ENCODE data around the gene FOXJ2. TPM values are rescaled to one million over a fixed set of nuclear protein-coding genes. Genes with fewer than 3 reads are reported as not detected.

FOXJ2 gene
- total RNA-seq, 1 donor from 2014 or later = 6.8 TPM

GRCh38 chr12:8047842-8048241, 15.3 kb downstream of the FOXJ2 start:
- Histone ChIP-seq H3K27me3 (no peaks in the 10 kb centered on the region), H3K36me3 (no peaks in the 10 kb centered on the region), H4K20me1 (ENCODE audit: low read depth) (no peaks in the 10 kb centered on the region), H2AFZ (replicated peaks) (no peak overlapping the region), H3K9me3 (ENCODE audit: low read depth) (no peaks in the 10 kb centered on the region), H3K9ac (no peak overlapping the region), H3K79me2 (ENCODE audit: low read depth) (no peaks in the 10 kb centered on the region), H3K4me2 (no peak overlapping the region), H3K4me3 (no peak overlapping the region), H3K27ac (no peak overlapping the region), H3F3A (ENCODE audit: low read depth) (no peaks in the 10 kb centered on the region), H3K4me1 (no peaks in the 10 kb centered on the region)
- Mint-ChIP-seq H3K27ac (no peak overlapping the region), H3K36me3 (peaks cover 41% of the 10 kb centered on the region), H3K9me3 (no peaks in the 10 kb centered on the region), H3K27me3 (ENCODE audit: insufficient read depth, low read depth) (peaks cover 2% of the 10 kb centered on the region), H3K4me3 (no peak overlapping the region), H3K4me1 (no peaks in the 10 kb centered on the region)
- DNase-seq (ENCODE audit: low spot score) = no peak
- TF ChIP-seq EZH2phosphoT487 (IDR thresholded peaks at IDR 0.05) = no peak
- no peak for TF ChIP-seq EZH2 (IDR thresholded peaks at IDR 0.05)

GRCh38 chr12:8048906-8049305, 16.4 kb downstream of the FOXJ2 start:
- no peaks in the 10 kb centered on the region for H3K9me3 ChIP-seq (ENCODE audit: low read depth)
- H2AFZ ChIP-seq (replicated peaks) = no peak overlapping the region
- no peaks in the 10 kb centered on the region for H3F3A ChIP-seq (ENCODE audit: low read depth)
- no peak overlapping the region for H3K9ac ChIP-seq
- no peaks in the 10 kb centered on the region for H3K36me3 ChIP-seq
- H3K4me3 Mint-ChIP-seq = no peak overlapping the region
- H3K27ac ChIP-seq = no peak overlapping the region
- TF ChIP-seq CTCF (IDR thresholded peaks at IDR 0.05) = no peak
- TF ChIP-seq EZH2 (IDR thresholded peaks at IDR 0.05) = no peak
- TF ChIP-seq EZH2phosphoT487 (IDR thresholded peaks at IDR 0.05) = no peak
- DNase-seq (ENCODE audit: low spot score) = no peak
- H3K4me1 ChIP-seq = no peaks in the 10 kb centered on the region
- no peak overlapping the region for H3K27ac Mint-ChIP-seq
- H4K20me1 ChIP-seq (ENCODE audit: low read depth) = no peaks in the 10 kb centered on the region
- H3K27me3 Mint-ChIP-seq (ENCODE audit: insufficient read depth, low read depth) = peaks cover 2% of the 10 kb centered on the region
- no peak overlapping the region for H3K4me2 ChIP-seq
- H3K4me3 ChIP-seq = no peak overlapping the region
- no peaks in the 10 kb centered on the region for H3K27me3 ChIP-seq
- no peaks in the 10 kb centered on the region for H3K9me3 Mint-ChIP-seq
- H3K4me1 Mint-ChIP-seq = no peaks in the 10 kb centered on the region
- H3K79me2 ChIP-seq (ENCODE audit: low read depth) = no peaks in the 10 kb centered on the region
- H3K36me3 Mint-ChIP-seq = peaks cover 38% of the 10 kb centered on the region

GRCh38 chr12:8050600-8051250, 18.2 kb downstream of the FOXJ2 start:
- Histone ChIP-seq H3F3A (ENCODE audit: low read depth) (no peaks in the 10 kb centered on the region), H3K4me3 (no peak overlapping the region), H3K27me3 (no peaks in the 10 kb centered on the region), H3K79me2 (ENCODE audit: low read depth) (no peaks in the 10 kb centered on the region), H2AFZ (replicated peaks) (no peak overlapping the region), H3K4me1 (no peaks in the 10 kb centered on the region), H3K27ac (no peak overlapping the region), H3K4me2 (no peak overlapping the region), H3K36me3 (no peaks in the 10 kb centered on the region), H3K9ac (no peak overlapping the region), H4K20me1 (ENCODE audit: low read depth) (no peaks in the 10 kb centered on the region), H3K9me3 (ENCODE audit: low read depth) (no peaks in the 10 kb centered on the region)
- H3K9me3 Mint-ChIP-seq = no peaks in the 10 kb centered on the region
- TF ChIP-seq CTCF (IDR thresholded peaks at IDR 0.05) (no peak), EZH2 (IDR thresholded peaks at IDR 0.05) (no peak), EZH2phosphoT487 (IDR thresholded peaks at IDR 0.05) (no peak)
- no peak for DNase-seq (ENCODE audit: low spot score)
- peaks cover 34% of the 10 kb centered on the region for H3K36me3 Mint-ChIP-seq
- no peak overlapping the region for H3K4me3 Mint-ChIP-seq
- peaks cover 9% of the 10 kb centered on the region for H3K4me1 Mint-ChIP-seq
- peaks cover 2% of the 10 kb centered on the region for H3K27me3 Mint-ChIP-seq (ENCODE audit: insufficient read depth, low read depth)
- no peak overlapping the region for H3K27ac Mint-ChIP-seq

GRCh38 chr12:8052679-8053078, 20.2 kb downstream of the FOXJ2 start:
- Histone ChIP-seq H3K79me2 (ENCODE audit: low read depth) (no peaks in the 10 kb centered on the region), H3K9me3 (ENCODE audit: low read depth) (no peaks in the 10 kb centered on the region), H3K4me1 (no peaks in the 10 kb centered on the region), H3F3A (ENCODE audit: low read depth) (no peaks in the 10 kb centered on the region), H3K27me3 (no peaks in the 10 kb centered on the region), H3K36me3 (no peaks in the 10 kb centered on the region), H4K20me1 (ENCODE audit: low read depth) (no peaks in the 10 kb centered on the region), H3K27ac (no peak overlapping the region), H3K4me3 (no peak overlapping the region), H3K9ac (no peak overlapping the region), H2AFZ (replicated peaks) (no peak overlapping the region), H3K4me2 (no peak overlapping the region)
- Mint-ChIP-seq H3K27me3 (ENCODE audit: insufficient read depth, low read depth) (no peaks in the 10 kb centered on the region), H3K9me3 (no peaks in the 10 kb centered on the region), H3K27ac (no peak overlapping the region), H3K4me1 (peaks cover 9% of the 10 kb centered on the region), H3K4me3 (no peak overlapping the region), H3K36me3 (peaks cover 28% of the 10 kb centered on the region)
- DNase-seq (ENCODE audit: low spot score) = no peak
- TF ChIP-seq CTCF (IDR thresholded peaks at IDR 0.05) (no peak), EZH2phosphoT487 (IDR thresholded peaks at IDR 0.05) (no peak), EZH2 (IDR thresholded peaks at IDR 0.05) (no peak)

Data from neural progenitor cell (in vitro differentiated cells).